Ovary (tissue), 9 donors: ENCODE results near the gene MKLN1. TPM values are rescaled to one million over a fixed set of nuclear protein-coding genes. Genes with fewer than 3 reads are reported as not detected.

Experiments used
- DNase-seq, 5 donors: peaks; one replicate each; pipeline ENCODE4 v3.0.0-alpha.2; 2019 to 2020
- H3K27ac ChIP-seq, 2 donors: fragments of 200-600 bp; one replicate each; pipeline versions ENCODE4 v1.5.1 to v1.8.0; 2019 to 2022
- H3K27me3 ChIP-seq: fragments of 200-600 bp; one replicate; pipeline ENCODE4 v1.8.0; 2022
- H3K36me3 ChIP-seq: fragments of 200-600 bp; sonication (generic); one replicate; pipeline ENCODE4 v1.5.1; 2019
- H3K4me1 ChIP-seq: one replicate; pipeline ENCODE4 v1.8.1; 2013; ENCODE audit warnings: mild to moderate bottlenecking, moderate library complexity; ENCODE audit not compliant: insufficient read depth
- H3K4me3 ChIP-seq: fragments of 200-600 bp; sonication (generic); one replicate; pipeline ENCODE4 v1.5.1; 2017
- H3K9me3 ChIP-seq, 2 donors: fragments of 200-600 bp in 1 of 2; sonication (generic) in 1 of 2; one replicate each; pipeline versions ENCODE4 v1.5.1 to v1.8.1; 2013 to 2019; ENCODE audit warnings: mild to moderate bottlenecking in 1 of 2, moderate library complexity in 1 of 2
- CTCF ChIP-seq, 3 donors: fragments of 450-650 bp in 2 of 3; fragments of 200-600 bp in 1 of 3; IDR thresholded peaks; one replicate each; pipeline versions ENCODE4 v1.5.1 to v1.8.0; 2016 to 2022; ENCODE audit warnings: antibody characterized with exemption in 3 of 3, mild to moderate bottlenecking in 1 of 3
- EP300 ChIP-seq: sonication (generic); formaldehyde crosslinking; IDR thresholded peaks from one replicate; pipeline ENCODE4 v1.6.1; 2017; ENCODE audit warnings: antibody characterized with exemption
- POLR2A ChIP-seq: fragments of 450-650 bp; IDR thresholded peaks from one replicate; pipeline ENCODE4 v1.6.1; 2017; ENCODE audit warnings: antibody characterized with exemption, mild to moderate bottlenecking, moderate library complexity
- WGBS, 3 donors: extraction: QIAGEN DNeasy Blood & Tissue Kit in 1 of 3; methylation state at CpG; one replicate each; pipeline versions ENCODE4 v1.1.5 to v1.1.7; 2013 to 2017; 5-methylcytosine and 5-hydroxymethylcytosine counted together
- intact Hi-C, 4 donors: fragments of 100-400 bp; cut with DNase I; formaldehyde crosslinking; loops; one replicate each; pipeline versions ENCODE4 v1.11.0 to v1.15.1; 2022 to 2023
- polyA plus RNA-seq, 2 donors: library from polyadenylated mRNA; stranded (reverse); fragments of 200-250 nt in 1 of 2; fragments of 350-450 nt in 1 of 2; fragmentation: Illumina TruSeq in 1 of 2; extraction: RNeasy Lipid Tissue Mini Kit (QIAGEN cat#74804) in 1 of 2; gene quantifications; one replicate each; pipeline ENCODE4 v1.2.3, GENCODE V29; 2013 to 2014
- total RNA-seq, 7 donors: library from RNA; depleted of rRNA in 2 of 7; stranded (reverse); fragments of >200 nt in 2 of 7; fragmentation: NEBNext Ultra II Directional in 3 of 7; extraction: Animal tissue kit (Norgen Biotek cat#: 25700) in 3 of 7; gene quantifications; one replicate each; pipeline versions ENCODE4 v1.1.0 to v1.2.4, GENCODE V29; 2016 to 2023
- donor health status: DM: no; HTN: no; CAD: no; lungs with moderate emphysema.
- donor health status: DM: no; HTN: no; CAD: no.
- donor health status: Bipolar disorder and iron deficiency.
- donor health status: DM: yes; HTN: yes; CAD: no.
- donor health status: DM: no; HTN: no; CAD: no.
- donor health status: DM: yes; HTN: yes; CAD: no.

The MKLN1 gene
- total and polyA plus RNA-seq, 9 donors = 12.7 to 87.1 (median 53.8) TPM

- 96 to 97% (median 97%) methylated on average over 1 of the region's 1 CpG for WGBS, 3 donors
- DNase-seq = no peak
- Histone ChIP-seq H3K4me3 (no peak overlapping the region), H3K27ac (no peak overlapping the region), H3K36me3 (no peaks in the 10 kb centered on the region), H3K4me1 (peaks cover 11% of the 10 kb centered on the region), H3K9me3 (no peaks in the 10 kb centered on the region), H3K27me3 (no peaks in the 10 kb centered on the region)
- intact Hi-C loops = loop anchor here in 1 of 4 donors (10.0 kb wide), 1 partner anchor 426 kb away; no protein-coding TSS in a partner anchor
- no peak for TF ChIP-seq POLR2A
- no peak for TF ChIP-seq EP300
- TF ChIP-seq CTCF (IDR thresholded peaks at IDR 0.05) = no peak
Observed at GRCh38 chr7:131500357-131500756, 172.7 kb downstream of the MKLN1 start.

- intact Hi-C loops = loop anchor here in 1 of 4 donors (10.0 kb wide), 1 partner anchor 427 kb away; no protein-coding TSS in a partner anchor
- no peak for DNase-seq
- no peak overlapping the region for H3K27ac ChIP-seq
Observed at GRCh38 chr7:131501422-131501821, 173.7 kb downstream of the MKLN1 start.

GRCh38 chr7:131501930-131502685 is 174.4 kb downstream of the MKLN1 start:
- 81 to 85% (median 85%) methylated on average over 14 of the region's 14 CpGs for WGBS, 3 donors
- Histone ChIP-seq H3K36me3 (no peaks in the 10 kb centered on the region), H3K4me3 (no peak overlapping the region), H3K9me3 (no peaks in the 10 kb centered on the region), H3K27ac (peak overlapping the region in 1 of 2 donors; percentile 33), H3K27me3 (no peaks in the 10 kb centered on the region), H3K4me1 (peaks cover 11% of the 10 kb centered on the region)
- no peak for TF ChIP-seq CTCF (IDR thresholded peaks at IDR 0.05)
- TF ChIP-seq POLR2A = no peak
- TF ChIP-seq EP300 = no peak
- no peak for DNase-seq
- intact Hi-C loops = loop anchor here in 1 of 4 donors (10.0 kb wide), 1 partner anchor 427 kb away; no protein-coding TSS in a partner anchor

More at GRCh38 chr7:131501422-131501821, 173.7 kb downstream of the MKLN1 start:
- Histone ChIP-seq H3K36me3 (no peaks in the 10 kb centered on the region), H3K4me1 (peaks cover 11% of the 10 kb centered on the region), H3K4me3 (no peak overlapping the region), H3K27me3 (no peaks in the 10 kb centered on the region), H3K9me3 (no peaks in the 10 kb centered on the region)
- 64 to 69% (median 66%) methylated on average over 3 of the region's 3 CpGs for WGBS, 3 donors
- TF ChIP-seq POLR2A = no peak
- TF ChIP-seq EP300 = no peak
- no peak for TF ChIP-seq CTCF (IDR thresholded peaks at IDR 0.05)

GRCh38 chr7:131502810-131503508 is 175.3 kb downstream of the MKLN1 start:
- Histone ChIP-seq H3K4me3 (no peak overlapping the region), H3K9me3 (no peaks in the 10 kb centered on the region), H3K4me1 (peaks cover 12% of the 10 kb centered on the region), H3K36me3 (no peaks in the 10 kb centered on the region), H3K27me3 (no peaks in the 10 kb centered on the region), H3K27ac (peak overlapping the region; percentile 9 to 33)
- TF ChIP-seq EP300 (no peak), CTCF (IDR thresholded peaks at IDR 0.05) (no peak), POLR2A (no peak)
- intact Hi-C loops = loop anchor here in 1 of 4 donors (10.0 kb wide), 1 partner anchor 428 kb away; no protein-coding TSS in a partner anchor
- 15 to 21% (median 18%) methylated on average over 9 of the region's 9 CpGs for WGBS, 3 donors
- peak; percentile 67 to 78 (median 71) for DNase-seq
